ENCODE results near the gene KCNJ16.

The KCNJ16 gene

DNA sequence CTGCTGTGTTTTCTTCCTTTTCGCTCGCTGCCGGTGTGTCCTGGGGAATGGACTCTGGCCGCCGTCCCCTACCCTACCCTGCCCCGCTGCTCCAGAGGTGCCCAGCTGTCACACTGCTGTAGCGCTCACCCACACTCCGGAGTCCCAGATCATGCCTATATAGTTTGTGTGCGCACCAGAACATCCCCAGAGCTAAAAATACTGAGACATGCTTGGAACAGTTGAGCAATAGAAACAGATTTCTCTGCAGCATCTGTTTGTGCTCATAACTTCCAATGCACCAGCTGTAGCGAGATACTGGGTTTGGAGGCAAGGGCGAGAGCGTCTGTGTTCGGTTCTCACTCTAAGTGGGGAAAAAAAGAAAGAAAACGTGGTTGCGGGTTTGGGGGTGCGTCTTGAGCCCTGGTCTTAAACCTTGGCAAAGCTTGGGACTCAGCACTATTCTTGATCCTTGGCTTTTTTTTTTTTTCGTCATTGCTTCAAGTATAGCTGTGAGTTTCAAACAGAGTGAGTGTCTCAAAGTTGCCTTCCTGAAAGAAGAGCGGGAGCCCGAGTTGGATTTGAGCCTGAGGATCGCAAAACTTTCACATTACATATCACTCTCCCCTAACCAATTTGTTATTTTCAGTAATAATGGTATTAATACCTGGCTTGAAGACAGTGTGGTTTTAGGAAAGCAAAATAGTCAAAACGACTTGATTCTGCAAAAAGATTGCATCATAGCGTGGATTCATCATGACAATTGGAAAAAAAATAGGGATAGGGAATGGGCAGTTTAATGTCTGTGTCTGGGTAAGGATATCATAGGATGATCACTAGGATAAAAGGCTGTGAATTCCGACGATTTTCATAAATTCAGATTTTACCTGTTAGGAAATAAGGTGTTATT, 94.9 kb downstream of the KCNJ16 start:
- DNase-seq (ENCODE audit: low read depth in 2 of 2) = no peak

DNA sequence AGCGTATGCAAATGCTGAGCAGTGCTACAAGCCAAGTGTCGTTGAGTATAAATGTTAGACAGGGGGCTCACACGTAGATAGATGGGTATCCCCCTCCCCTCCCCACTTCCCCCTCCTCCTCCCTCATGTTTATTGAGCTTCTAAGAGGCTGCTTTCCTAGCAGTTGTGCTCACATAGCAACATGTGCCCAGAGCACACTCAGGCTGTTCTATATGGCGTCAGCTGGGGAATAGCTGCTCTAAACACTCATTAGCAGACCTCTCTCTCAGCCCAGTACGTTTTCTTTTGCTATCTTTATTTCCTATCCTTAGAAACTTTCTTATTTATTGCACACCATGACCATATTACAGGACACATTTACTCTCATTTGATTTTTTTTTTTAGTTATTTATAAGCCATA, 96.1 kb downstream of the KCNJ16 start:
- DNase-seq (ENCODE audit: low read depth in 2 of 2) = no peak

DNA sequence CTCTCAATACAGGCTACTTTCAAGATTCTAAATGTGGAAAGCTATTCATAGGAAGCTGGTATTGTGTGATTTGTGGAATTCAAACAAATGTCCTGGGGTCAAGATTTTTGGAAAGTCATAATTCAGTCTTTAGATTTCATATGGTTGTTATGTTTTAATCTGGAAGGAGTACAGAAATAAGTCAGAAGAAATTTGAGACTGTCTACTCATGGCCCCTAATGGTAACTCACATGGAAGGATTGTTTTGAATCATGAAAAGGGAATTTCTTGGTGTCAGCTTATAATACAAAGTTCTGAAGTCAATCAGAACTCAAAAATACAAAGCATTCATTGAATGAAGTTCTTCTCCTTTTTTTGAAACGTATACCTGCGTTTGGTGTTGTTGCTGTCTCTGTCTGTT, 97.4 kb downstream of the KCNJ16 start:
- no peak for DNase-seq (ENCODE audit: low read depth in 2 of 2)

DNA sequence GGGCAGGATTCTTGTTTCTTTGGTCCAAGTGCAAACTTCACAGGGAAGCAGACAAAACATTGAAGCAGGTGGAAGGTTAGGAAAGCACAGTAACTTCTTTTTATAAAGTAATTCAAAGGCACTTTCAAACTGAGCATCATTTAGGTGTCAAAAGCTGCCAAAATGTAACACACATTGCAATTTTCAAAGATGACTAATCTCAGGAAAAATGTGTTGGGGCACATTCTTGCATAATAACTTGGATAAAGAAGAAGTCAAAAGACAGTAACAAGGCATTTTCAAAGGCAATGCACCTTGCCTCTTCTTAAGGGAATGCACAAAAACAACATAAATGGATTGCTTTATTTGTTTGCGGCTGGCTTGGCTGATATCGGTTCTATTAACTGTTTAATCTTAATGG, 97.9 kb downstream of the KCNJ16 start:
- no peak for DNase-seq (ENCODE audit: low read depth in 2 of 2)

DNA sequence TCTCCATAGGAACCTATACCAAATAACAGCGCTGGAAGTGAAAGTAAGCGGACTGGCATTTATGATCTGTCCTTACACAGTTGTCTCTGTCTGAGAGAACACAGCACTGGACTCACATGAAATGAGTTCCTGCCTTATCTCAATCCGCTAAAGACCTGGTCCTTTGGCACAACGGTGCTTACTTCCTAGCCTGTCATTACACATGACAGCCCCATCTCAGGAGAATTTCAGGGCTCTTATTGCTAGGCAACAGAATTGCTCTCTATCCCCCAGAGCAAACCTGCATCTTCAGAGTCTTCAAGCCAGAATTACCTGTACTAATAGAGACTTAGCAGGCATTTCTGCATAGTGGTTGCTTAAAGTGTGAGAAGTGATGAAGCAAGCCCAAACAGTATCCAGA, 98.7 kb downstream of the KCNJ16 start:
- DNase-seq (ENCODE audit: low read depth in 2 of 2) = no peak

DNA sequence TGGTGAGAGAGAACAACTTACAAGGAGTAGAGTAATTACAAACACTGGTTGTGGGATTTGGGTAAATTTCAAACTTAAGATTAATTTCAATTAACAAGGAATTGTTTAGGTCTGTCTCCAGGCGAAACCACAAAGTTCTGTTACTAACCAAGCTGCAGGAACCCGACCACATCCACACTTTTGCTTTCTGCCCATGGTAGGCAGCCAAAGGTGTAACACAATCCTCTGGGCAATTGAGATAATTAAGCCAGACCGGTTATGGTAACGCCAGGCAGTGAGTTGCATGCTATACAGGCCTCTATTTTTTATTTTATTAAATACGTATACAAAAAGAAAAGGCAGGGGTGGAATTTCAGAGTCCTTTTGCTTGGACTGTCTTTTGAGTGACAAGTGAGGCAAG, 106.4 kb downstream of the KCNJ16 start:
- no peak for DNase-seq (ENCODE audit: low read depth in 2 of 2)

DNA sequence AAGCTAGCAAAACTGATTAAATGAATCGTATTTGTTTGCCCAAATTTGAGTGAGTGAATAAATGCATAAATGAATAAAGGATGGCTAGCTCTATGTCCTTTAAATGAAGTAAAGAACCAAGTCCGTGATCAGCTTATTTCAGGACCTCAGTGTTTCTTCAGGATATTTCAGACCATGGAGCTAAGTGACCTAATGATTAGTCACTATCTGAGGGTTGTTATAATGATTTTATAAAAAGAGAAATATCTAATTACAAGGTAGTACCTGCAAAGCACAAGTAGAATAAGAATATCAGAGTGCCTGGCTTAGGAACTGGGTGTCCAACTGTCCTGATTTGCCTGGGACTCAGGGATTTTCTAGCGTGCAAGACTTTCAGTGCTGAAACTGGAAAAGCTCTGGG, 106.8 kb downstream of the KCNJ16 start:
- DNase-seq (ENCODE audit: low read depth in 2 of 2) = no peak

DNA sequence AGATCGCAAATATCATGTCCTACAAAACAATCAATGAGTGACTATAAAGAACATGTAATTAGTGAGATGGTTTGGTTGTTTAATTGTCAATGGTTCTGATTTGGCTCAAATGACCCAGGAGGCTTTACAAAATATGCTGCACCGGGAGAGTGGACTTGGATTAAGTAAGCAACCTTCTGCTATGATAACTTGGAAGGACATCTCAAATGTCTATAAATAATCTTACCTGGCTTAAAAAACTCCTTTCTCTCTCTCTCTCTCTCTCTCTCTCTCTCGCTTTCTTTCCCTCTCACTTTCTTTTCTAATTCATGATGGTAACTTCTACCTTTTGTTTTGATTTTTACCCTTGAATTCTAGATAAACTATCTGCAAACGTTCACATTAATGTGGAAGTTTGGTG, 108.5 kb downstream of the KCNJ16 start:
- no peak for DNase-seq (ENCODE audit: low read depth in 2 of 2)

DNA sequence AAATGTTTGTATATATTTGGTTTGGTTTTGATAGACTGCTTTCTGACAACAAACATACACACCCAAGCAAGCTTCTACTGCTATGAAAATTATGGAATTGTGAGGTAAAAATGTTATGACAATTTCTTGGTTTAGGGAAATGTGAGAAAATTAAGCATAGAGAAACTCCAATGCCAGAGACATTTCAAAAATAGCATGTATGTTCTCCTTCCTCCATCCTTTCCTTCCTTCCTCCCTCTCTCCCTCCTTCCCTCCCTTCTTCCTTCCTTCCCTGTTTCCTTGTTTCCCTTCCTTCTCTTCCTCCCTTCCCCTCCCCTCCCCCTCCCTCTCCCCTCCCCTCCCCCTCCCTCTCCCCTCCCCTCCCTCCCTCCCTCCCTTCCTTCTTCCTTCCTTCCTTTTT, 109.2 kb downstream of the KCNJ16 start:
- no peak for DNase-seq (ENCODE audit: low read depth in 2 of 2)

DNA sequence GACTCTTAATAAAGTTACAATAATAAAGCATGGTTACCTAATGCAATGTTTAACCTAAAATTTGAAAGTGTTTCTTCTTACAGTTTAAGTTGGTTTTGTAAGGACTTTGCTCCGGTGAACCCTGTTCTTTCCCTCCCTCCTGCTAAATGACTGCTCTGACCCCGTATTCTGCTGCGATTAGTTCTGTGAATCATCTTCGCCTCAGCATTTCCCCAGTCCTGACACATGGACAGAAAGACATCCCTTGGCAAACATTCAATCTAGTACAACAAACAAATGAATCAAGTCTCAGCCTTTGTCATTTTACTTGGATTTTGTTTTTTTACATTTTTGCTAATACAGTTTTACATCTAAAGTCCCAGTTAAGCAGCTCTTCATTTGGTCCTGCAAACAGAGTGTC, 109.7 kb downstream of the KCNJ16 start:
- DNase-seq (ENCODE audit: low read depth in 2 of 2) = no peak
